Endothelial cell of umbilical vein (primary cell): Measurements from ENCODE around the gene TAOK1. TPM values are rescaled to one million over a fixed set of nuclear protein-coding genes. Genes with fewer than 3 reads are reported as not detected.

Experiments used
- BruUV-seq: library from RNA; stranded (reverse); fragments of 400-500 nt; replicated peaks from 2 replicates; lab custom pipeline; 2021; lab: Mats Ljungman, UMichigan
- CTCF ChIA-PET: fragments of 300-600, 350-600 bp; sonication (Branson Sonifier 250); formaldehyde crosslinking; loops from one replicate; lab custom pipeline; 2021; ENCODE audit warnings: antibody characterized with exemption, inconsistent platforms; lab: Charles Lee
- POLR2A ChIA-PET: fragments of 300-600, 350-600 bp; sonication (Branson Sonifier 250); formaldehyde crosslinking; loops from one replicate; lab custom pipeline; 2021; ENCODE audit warnings: antibody characterized with exemption, inconsistent platforms; lab: Charles Lee
- DNase-seq: peaks from one replicate; pipeline ENCODE4 v3.0.0-alpha.2; 2011; ENCODE audit warnings: low read depth, low spot score
- FAIRE-seq: peaks from 2 replicates; lab custom pipeline; 2011; peaks lifted over from hg19 to GRCh38; lab: Jason Lieb, UNC
- H2AFZ ChIP-seq: 2 replicates; pipeline ENCODE4 v1.6.0; 2012; ENCODE audit warnings: low read depth, low read length, control low read depth, inconsistent platforms
- H3K27ac ChIP-seq: 2 replicates; pipeline ENCODE4 v1.5.1; 2011; ENCODE audit warnings: low read depth, mild to moderate bottlenecking, control low read depth, low read length, moderate library complexity; ENCODE audit not compliant: insufficient read depth
- H3K27me3 ChIP-seq, 2 experiments: 2 replicates each; pipeline versions ENCODE4 v1.6.0 to v1.6.1; 2011; ENCODE audit warnings: low read length in 2 of 2, mixed read lengths in 1 of 2; ENCODE audit not compliant: control insufficient read depth in 2 of 2, insufficient read depth in 2 of 2
- H3K36me3 ChIP-seq, 2 experiments: 2 replicates in 1 of 2; 3 replicates in 1 of 2; pipeline ENCODE4 v1.5.1; 2011; ENCODE audit warnings: low read length in 2 of 2, mild to moderate bottlenecking in 1 of 2, moderate library complexity in 1 of 2; ENCODE audit not compliant: control insufficient read depth in 2 of 2, insufficient read depth in 2 of 2; ENCODE audit errors: extremely low read depth in 1 of 2
- H3K4me1 ChIP-seq: 3 replicates; pipeline ENCODE4 v1.5.1; 2011; ENCODE audit warnings: mild to moderate bottlenecking, low read length; ENCODE audit not compliant: control insufficient read depth, insufficient read depth; ENCODE audit errors: extremely low read depth
- H3K4me2 ChIP-seq: 2 replicates; pipeline ENCODE4 v1.6.1; 2011; ENCODE audit warnings: low read length, control low read depth, mixed read lengths; ENCODE audit not compliant: insufficient read depth
- H3K4me3 ChIP-seq, 3 experiments: fragments of 200-600 bp in 1 of 3; sonication (generic), shearing (Covaris generic) in 1 of 3; replicated peaks in 1 of 3; 2 replicates each; pipeline ENCODE4 v1.5.1; 2011 to 2016; ENCODE audit warnings: control low read depth in 3 of 3, low read length in 3 of 3, mild to moderate bottlenecking in 2 of 3, inconsistent platforms in 1 of 3, low read depth in 1 of 3, moderate library complexity in 1 of 3; ENCODE audit not compliant: insufficient read depth in 1 of 3
- H3K79me2 ChIP-seq: 2 replicates; pipeline ENCODE4 v1.6.0; 2012; ENCODE audit warnings: low read length, inconsistent platforms; ENCODE audit not compliant: control insufficient read depth, insufficient read depth
- H3K9ac ChIP-seq: replicated peaks from 2 replicates; pipeline ENCODE3; 2011; ENCODE audit warnings: low read length, control low read depth; ENCODE audit not compliant: insufficient read depth; ENCODE audit errors: extremely low read depth
- H3K9me1 ChIP-seq: replicated peaks from 3 replicates; pipeline ENCODE4 v1.6.0; 2011; ENCODE audit warnings: mild to moderate bottlenecking, low read length; ENCODE audit not compliant: control insufficient read depth, insufficient read depth; ENCODE audit errors: extremely low read depth
- H3K9me3 ChIP-seq: replicated peaks from 2 replicates; pipeline ENCODE4 v1.5.1; 2012; ENCODE audit warnings: low read length, inconsistent platforms; ENCODE audit not compliant: control insufficient read depth, insufficient read depth
- H4K20me1 ChIP-seq: replicated peaks from 2 replicates; pipeline ENCODE3; 2011; ENCODE audit warnings: mild to moderate bottlenecking, low read length; ENCODE audit not compliant: control insufficient read depth, insufficient read depth; ENCODE audit errors: extremely low read depth
- CTCF ChIP-seq, 2 donors: IDR thresholded peaks; 1 replicate in 1 of 2; 2 replicates in 1 of 2; pipeline ENCODE4 v1.5.1; 2011; ENCODE audit warnings: low read length in 2 of 2, mild to moderate bottlenecking in 2 of 2, moderate library complexity in 2 of 2, control low read depth in 1 of 2, inconsistent platforms in 1 of 2, low read depth in 1 of 2; ENCODE audit not compliant: insufficient read depth in 1 of 2; ENCODE audit errors: extremely low read depth in 1 of 2
- FOS ChIP-seq: IDR thresholded peaks from 2 replicates; pipeline ENCODE4 v1.6.1; 2011; ENCODE audit warnings: mild to moderate bottlenecking, low read length, moderate library complexity, borderline replicate concordance; ENCODE audit not compliant: insufficient read depth
- GATA2 ChIP-seq: IDR thresholded peaks from 2 replicates; pipeline ENCODE4 v1.7.0; 2011; ENCODE audit warnings: low read depth, mild to moderate bottlenecking, moderate library complexity, mixed read lengths, low read length; ENCODE audit not compliant: insufficient read length, insufficient read depth
- MAX ChIP-seq: IDR thresholded peaks from 2 replicates; pipeline ENCODE4 v1.6.1; 2011; ENCODE audit not compliant: insufficient read depth, insufficient read length
- POLR2AphosphoS5 ChIP-seq: IDR thresholded peaks from 2 replicates; pipeline ENCODE4 v1.6.1; 2012; ENCODE audit warnings: low read depth, mild to moderate bottlenecking, control low read depth, low read length, moderate library complexity; ENCODE audit not compliant: insufficient read depth
- dilution Hi-C: fragments of 300-500 bp; cut with MboI; formaldehyde crosslinking; loops from one replicate; pipeline ENCODE4 v1.15.0; 2019; ENCODE audit warnings: low sequenced_read_pairs; ENCODE audit not compliant: extremely low pct_ligation_motif_present
- intact Hi-C: fragments of 100-400 bp; cut with micrococcal nuclease; formaldehyde crosslinking; loops from one replicate; pipeline ENCODE4 v1.10.0; 2022
- polyA plus RNA-seq, 4 experiments: library from polyadenylated mRNA; depleted of rRNA in 3 of 4; stranded (reverse) in 3 of 4; unstranded in 1 of 4; fragments of >200 nt; gene quantifications; 2 replicates each; pipeline versions ENCODE4 v1.2.1 to v1.2.3, GENCODE V29; 2011 to 2012; ENCODE audit warnings: missing spikeins in 1 of 4
- total RNA-seq: library from RNA; stranded (reverse); gene quantifications from 2 replicates; pipeline ENCODE4 v1.2.3, GENCODE V29; 2021

TAOK1 gene
- total and polyA plus RNA-seq, 2 donors (not counting 3 experiments of a cell fraction or from before 2014, with no cell fraction given) = 11.0 to 82.2 TPM

- dilution Hi-C loops = no loop called here
- TF ChIP-seq MAX (no peak), GATA2 (no peak), CTCF (IDR thresholded peaks at IDR 0.05; ENCODE audit: extremely low read depth in 1 of 2, insufficient read depth in 1 of 2, low read depth in 1 of 2, low read length in 2 of 2) (no peak)
- H3K9me3 ChIP-seq = no peaks in the 10 kb centered on the region
- DNase-seq (no peak), FAIRE-seq (no peak)
- no peak overlapping the region for H3K9ac ChIP-seq
- H3K9me1 ChIP-seq = no peaks in the 10 kb centered on the region
- H3K27ac ChIP-seq = no peak overlapping the region
- BruUV-seq = no TSS peak
- CTCF ChIA-PET = interaction anchor here (1.2 to 1.5 kb wide), 2 partner anchors 8 to 64 kb away, joined by 3 read pairs; no protein-coding TSS in a partner anchor
- POLR2A ChIA-PET = no interaction called here
- peaks cover 69% of the 10 kb centered on the region for H3K79me2 ChIP-seq
- H3K36me3 ChIP-seq = no peaks in the 10 kb centered on the region
- no peak overlapping the region for H2AFZ ChIP-seq
- no peak overlapping the region for H3K4me3 ChIP-seq
- H3K27me3 ChIP-seq = no peaks in the 10 kb centered on the region
- intact Hi-C loops = no loop called here
- H3K4me2 ChIP-seq = no peak overlapping the region
- no peaks in the 10 kb centered on the region for H3K4me1 ChIP-seq
- H4K20me1 ChIP-seq = peaks cover 4% of the 10 kb centered on the region
Observed at GRCh38 chr17:29434550-29434949, 44.4 kb downstream of the TAOK1 start.

GRCh38 chr17:29442451-29442850 lies 52.3 kb downstream of the TAOK1 start:
- intact Hi-C loops = no loop called here
- CTCF ChIA-PET = no interaction called here
- Histone ChIP-seq H3K9me1 (no peaks in the 10 kb centered on the region), H3K79me2 (peaks cover 81% of the 10 kb centered on the region), H4K20me1 (peaks cover 7% of the 10 kb centered on the region), H3K27ac (no peak overlapping the region), H3K9ac (no peak overlapping the region), H2AFZ (no peak overlapping the region), H3K4me2 (no peak overlapping the region), H3K36me3 (peaks cover 0 to 3% of the 10 kb centered on the region in 2 experiments), H3K4me3 (no peak overlapping the region), H3K9me3 (no peaks in the 10 kb centered on the region), H3K27me3 (no peaks in the 10 kb centered on the region), H3K4me1 (peaks cover 21% of the 10 kb centered on the region)
- FAIRE-seq = no peak
- DNase-seq = no peak
- dilution Hi-C loops = no loop called here
- BruUV-seq = no TSS peak
- POLR2A ChIA-PET = no interaction called here
- no peak for TF ChIP-seq FOS
- no peak for TF ChIP-seq POLR2AphosphoS5
